HUES6 (cell line): ENCODE results near the gene TMEM95.

Experiments
- H3K27ac ChIP-seq: 2 replicates; pipeline ENCODE4 v1.7.0; 2013; ENCODE audit warnings: low read depth, mild to moderate bottlenecking, low read length, inconsistent platforms
- H3K27me3 ChIP-seq: 2 replicates; pipeline ENCODE4 v1.6.1; 2013; ENCODE audit warnings: low read length; ENCODE audit not compliant: control insufficient read depth, insufficient read depth
- H3K36me3 ChIP-seq: 2 replicates; pipeline ENCODE4 v1.6.1; 2013; ENCODE audit warnings: low read length; ENCODE audit not compliant: control insufficient read depth, insufficient read depth
- H3K4me1 ChIP-seq: 2 replicates; pipeline ENCODE4 v1.6.1; 2013; ENCODE audit warnings: low read length; ENCODE audit not compliant: control insufficient read depth, insufficient read depth
- H3K4me3 ChIP-seq: 2 replicates; pipeline ENCODE4 v1.5.1; 2013; ENCODE audit warnings: low read depth, low read length
- H3K9ac ChIP-seq: one replicate; pipeline ENCODE4 v1.6.1; 2013; ENCODE audit warnings: mild to moderate bottlenecking, low read length
- H3K9me3 ChIP-seq: 2 replicates; pipeline ENCODE4 v1.6.1; 2013; ENCODE audit warnings: low read depth, low read length; ENCODE audit not compliant: control insufficient read depth, insufficient read depth

The TMEM95 gene

DNA sequence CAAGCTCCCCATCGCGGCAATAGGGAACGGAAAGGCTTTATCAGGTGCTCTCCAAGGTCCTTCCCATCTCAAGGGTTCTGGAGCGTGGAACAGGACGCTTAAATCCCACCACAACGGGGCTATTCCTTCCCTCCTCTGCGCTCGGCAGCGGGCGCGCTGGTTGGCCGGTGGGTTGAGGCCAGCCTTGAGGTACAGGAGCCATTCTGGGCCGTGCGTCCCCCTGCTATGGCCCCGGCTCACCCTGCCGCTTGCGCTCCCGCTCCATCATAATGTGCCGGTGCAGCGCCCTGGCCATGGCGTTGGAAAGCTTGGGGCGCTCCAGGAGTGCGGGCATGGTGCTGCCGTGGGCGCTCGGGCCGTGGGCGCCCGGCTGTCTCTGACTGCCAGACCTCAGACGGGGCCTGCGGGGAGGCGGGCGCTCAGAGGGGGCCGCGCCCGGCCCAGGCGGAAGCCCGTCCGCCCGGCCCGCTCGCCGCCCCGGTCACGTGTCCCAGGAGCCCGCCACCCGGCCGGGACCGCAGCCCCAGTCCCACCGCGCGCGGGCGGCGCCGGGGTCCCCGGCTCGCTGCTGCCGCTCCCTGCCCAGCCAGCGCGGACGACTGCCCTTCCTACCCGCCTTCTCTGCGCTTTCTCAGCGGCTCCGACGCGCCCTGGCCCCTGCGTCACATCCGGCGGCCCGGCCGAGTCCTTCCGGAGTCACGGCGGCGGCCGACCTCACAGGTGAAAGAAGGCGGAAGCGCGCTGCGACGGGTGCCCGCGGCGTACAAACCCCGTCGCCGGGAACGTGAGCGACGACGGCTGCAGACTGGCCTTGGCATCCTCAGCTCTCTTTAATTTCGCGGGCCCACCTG lies 40.0 kb upstream of the TMEM95 start, which contains the start of gene GPS2:
Gene GPS2 (minus strand): TSS at position 642 of the 851 bp plus-strand sequence. CDS start 308 bp downstream, at position 334.
- no peaks in the 10 kb centered on the region for H3K9me3 ChIP-seq
- peak within 1 kb of the TSS; percentile 94 for H3K27ac ChIP-seq
- H3K4me1 ChIP-seq = peaks cover 14% of the 10 kb centered on the region
- H3K27me3 ChIP-seq = no peaks in the 10 kb centered on the region
- peak within 1 kb of the TSS; percentile 84 for H3K9ac ChIP-seq
- peak within 1 kb of the TSS; percentile 90 for H3K4me3 ChIP-seq
- peaks cover 74% of the 10 kb centered on the region for H3K36me3 ChIP-seq

DNA sequence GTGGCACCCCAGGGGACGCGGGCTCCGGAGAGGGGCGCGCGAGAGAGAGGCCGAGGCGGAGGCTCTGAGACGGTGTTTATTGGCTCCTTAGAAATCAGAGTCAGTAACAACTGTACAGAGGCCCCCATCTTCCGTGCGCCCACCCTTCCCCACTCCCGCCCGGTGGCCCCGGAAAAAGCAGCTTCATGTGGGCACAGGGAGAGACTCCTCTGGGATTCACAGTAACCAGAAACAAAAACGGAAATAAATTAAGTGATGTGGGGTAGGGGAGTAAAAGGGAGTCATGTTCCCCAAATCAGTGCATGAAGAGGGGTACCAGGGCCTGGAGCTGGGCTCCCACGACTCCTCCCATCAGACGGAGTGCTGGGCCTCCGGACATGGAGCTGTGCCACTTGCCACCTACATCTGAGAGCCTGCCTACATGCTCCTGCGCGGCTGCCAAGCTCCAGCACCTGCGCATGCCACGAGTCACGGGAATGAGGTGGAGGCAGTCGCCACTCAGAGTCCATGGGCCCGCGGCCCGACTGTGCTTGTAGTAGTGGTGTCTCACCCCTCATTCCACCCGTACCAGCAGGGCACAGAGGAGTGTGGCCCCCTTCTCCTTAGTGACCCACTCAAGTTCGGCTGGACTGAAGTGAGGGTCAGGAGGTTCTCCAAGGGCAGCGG lies 39.3 kb upstream of the TMEM95 start:
- H3K27ac ChIP-seq = peak overlapping the region; percentile 94
- peaks cover 14% of the 10 kb centered on the region for H3K4me1 ChIP-seq
- no peaks in the 10 kb centered on the region for H3K9me3 ChIP-seq
- H3K9ac ChIP-seq = peak overlapping the region; percentile 84
- no peaks in the 10 kb centered on the region for H3K27me3 ChIP-seq
- peaks cover 72% of the 10 kb centered on the region for H3K36me3 ChIP-seq
- peak overlapping the region; percentile 90 for H3K4me3 ChIP-seq

DNA sequence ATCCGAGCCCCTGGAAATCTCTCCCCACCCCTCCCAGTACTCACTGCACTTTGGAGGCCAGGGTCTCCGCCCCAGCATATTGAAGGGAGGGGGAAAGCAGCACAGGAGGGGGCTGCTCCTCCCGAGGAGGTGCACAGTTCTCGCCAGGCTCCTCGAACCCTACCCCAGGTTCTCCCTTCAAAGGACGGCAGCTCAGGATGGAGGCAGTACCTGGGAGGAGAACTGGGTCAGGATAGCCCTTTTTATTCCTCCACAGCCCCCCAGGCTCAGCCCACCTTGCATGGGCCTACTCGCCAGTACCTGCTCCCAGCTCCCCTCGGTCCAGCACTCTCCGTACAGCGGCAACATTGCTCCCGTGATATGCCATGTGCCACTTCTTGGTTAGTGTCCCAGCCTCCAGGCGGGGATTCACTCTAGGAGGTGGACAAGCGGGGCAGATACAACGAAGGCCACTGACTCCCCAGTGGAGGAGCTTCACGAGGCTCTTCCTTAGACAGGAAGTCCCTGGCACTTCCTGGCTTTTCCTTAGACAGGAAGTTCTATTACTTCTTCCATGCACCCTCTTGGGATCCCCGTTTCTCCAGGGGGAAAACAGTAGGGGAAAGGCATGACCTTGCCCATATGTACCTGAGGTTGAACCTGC lies 37.7 kb upstream of the TMEM95 start:
- Histone ChIP-seq H3K4me3 (no peak overlapping the region), H3K4me1 (peaks cover 14% of the 10 kb centered on the region), H3K27me3 (no peaks in the 10 kb centered on the region), H3K9me3 (no peaks in the 10 kb centered on the region), H3K36me3 (peaks cover 73% of the 10 kb centered on the region), H3K9ac (no peak overlapping the region), H3K27ac (no peak overlapping the region)

DNA sequence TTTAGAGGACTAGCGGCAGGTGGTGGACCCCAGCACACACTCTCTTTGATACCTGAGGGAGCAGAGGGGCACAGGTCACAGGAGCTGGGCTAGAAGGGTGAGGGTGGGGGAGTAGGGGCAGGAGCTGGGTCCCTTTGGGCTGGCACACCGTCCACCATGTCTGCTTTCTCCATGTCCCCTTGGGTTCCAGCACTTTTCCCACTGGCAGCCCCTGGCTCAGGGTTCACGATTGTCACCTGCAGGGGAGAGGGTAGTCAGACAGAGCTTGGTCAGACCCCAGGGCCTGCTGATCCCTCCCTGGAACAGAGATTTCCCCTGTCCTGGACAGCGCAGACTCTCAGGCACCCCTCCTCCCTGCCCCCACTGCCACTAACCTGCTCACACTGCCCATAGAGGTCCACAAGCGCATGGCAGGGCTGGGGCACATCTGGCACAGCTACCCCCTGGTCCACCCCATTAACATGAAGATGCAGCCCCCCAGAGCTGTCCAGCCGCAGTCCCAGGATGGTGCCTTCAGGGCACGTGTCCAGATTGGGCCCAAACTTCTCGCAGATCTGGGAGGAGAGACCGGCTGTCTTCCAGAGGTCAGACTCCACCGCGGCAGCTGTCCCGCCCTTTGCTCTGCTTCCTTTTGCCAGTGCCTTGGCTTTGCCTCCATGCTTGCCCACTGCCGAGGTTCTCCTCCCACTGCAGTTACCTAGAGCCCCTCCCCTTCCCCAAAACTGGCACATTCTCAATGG lies 36.7 kb upstream of the TMEM95 start:
- Histone ChIP-seq H3K9me3 (no peaks in the 10 kb centered on the region), H3K36me3 (peaks cover 73% of the 10 kb centered on the region), H3K4me3 (no peak overlapping the region), H3K27me3 (no peaks in the 10 kb centered on the region), H3K9ac (no peak overlapping the region), H3K27ac (no peak overlapping the region), H3K4me1 (peaks cover 14% of the 10 kb centered on the region)

DNA sequence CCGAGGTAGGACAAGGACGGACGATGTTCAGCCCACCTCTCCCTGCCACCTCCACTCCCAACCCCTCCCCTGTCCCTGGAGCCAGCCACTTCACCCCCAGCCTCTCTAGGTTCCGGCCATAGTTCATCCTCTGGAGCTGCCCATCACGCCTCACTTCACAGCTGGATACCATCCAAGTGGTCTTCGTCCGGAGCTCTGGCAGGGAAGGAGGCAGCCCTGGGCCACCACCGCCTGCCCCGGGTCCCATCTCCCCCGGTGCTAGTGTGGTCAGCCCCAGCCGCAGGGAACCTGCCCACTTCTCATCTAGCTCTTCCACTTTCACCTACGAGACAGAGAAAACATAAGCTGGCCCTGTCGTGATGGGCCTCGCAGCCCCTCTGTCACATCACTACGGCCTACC lies 33.5 kb upstream of the TMEM95 start:
- Histone ChIP-seq H3K4me3 (no peak overlapping the region), H3K27me3 (no peaks in the 10 kb centered on the region), H3K4me1 (no peaks in the 10 kb centered on the region), H3K9me3 (no peaks in the 10 kb centered on the region), H3K9ac (no peak overlapping the region), H3K27ac (no peak overlapping the region), H3K36me3 (peaks cover 83% of the 10 kb centered on the region)

DNA sequence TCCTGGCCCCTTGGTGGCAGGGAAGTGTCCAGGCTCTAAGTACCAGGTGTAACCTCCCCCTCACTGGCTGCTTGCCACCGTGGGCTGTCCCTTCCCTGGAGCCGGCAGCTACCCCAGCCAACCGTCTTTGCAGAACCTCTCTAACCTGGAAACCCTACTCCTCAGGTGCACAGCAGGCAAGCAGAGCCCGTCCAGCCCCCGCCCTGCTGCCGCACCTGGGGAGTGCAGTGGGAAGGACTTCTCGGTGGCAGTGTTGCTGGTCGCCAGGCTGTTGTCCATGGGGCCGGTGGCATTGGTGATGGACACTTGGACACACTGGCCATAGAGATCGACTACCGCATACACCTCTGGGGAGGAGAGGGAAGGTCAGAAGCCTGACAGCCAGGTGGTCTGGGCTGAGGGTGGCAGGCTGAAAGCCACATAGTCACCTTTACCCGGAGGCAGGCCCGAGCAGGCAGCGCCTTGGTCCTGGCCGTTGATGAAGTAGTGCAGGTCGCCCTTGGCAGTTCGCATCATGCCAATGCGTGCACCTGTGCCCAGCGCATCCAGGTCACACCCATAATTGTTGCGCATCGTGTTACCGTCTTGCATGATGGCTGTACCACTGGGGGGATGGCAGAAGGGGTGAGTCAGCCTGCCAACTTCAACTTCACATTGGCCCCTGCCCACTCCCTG lies 32.3 kb upstream of the TMEM95 start:
- Histone ChIP-seq H3K36me3 (peaks cover 80% of the 10 kb centered on the region), H3K27me3 (no peaks in the 10 kb centered on the region)

DNA sequence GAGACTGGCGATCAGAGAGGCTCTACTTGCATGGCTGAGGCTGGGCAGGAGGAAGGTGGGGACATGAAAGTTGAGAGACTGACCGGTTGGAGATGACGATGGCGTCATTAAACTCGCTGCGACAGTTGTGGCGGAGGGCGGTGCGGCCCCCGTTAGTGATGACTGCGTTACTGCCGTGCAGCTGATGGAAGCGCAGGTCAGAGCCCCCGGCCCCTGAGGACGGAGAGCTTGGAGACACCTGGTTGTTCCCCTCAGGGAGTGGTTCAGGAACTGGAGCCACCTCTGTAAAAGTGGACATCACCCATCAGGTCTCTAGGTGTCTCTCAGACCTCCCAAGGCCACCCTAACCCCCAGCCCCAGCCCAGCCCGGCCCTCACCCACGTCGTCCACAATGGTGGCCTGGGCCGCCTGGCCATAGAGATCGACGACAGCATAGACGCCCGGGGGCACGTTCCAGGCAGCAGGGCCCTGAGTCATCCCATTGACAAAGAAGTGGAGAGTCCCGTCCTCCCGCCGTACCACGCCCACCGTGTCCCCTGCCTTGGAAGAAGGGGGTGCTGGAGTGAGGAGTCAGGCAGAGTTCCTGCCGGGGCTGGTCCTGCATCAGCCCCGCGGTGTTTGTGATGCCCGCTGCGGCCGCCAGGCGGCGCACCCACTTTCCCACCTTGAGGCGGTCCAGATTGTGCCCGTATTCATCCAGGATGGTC lies 31.1 kb upstream of the TMEM95 start:
- peaks cover 68% of the 10 kb centered on the region for H3K36me3 ChIP-seq
- no peaks in the 10 kb centered on the region for H3K9me3 ChIP-seq
- H3K4me1 ChIP-seq = no peaks in the 10 kb centered on the region; the same call in 1 of the 2 replicates
- no peaks in the 10 kb centered on the region for H3K27me3 ChIP-seq
- H3K27ac ChIP-seq = no peak overlapping the region
- H3K9ac ChIP-seq = no peak overlapping the region
- H3K4me3 ChIP-seq = no peak overlapping the region

More for the DNA sequence above, 32.3 kb upstream of the TMEM95 start:
- H3K4me1 ChIP-seq = no peaks in the 10 kb centered on the region
- no peak overlapping the region for H3K9ac ChIP-seq
- H3K27ac ChIP-seq = no peak overlapping the region
- H3K4me3 ChIP-seq = no peak overlapping the region
- no peaks in the 10 kb centered on the region for H3K9me3 ChIP-seq

DNA sequence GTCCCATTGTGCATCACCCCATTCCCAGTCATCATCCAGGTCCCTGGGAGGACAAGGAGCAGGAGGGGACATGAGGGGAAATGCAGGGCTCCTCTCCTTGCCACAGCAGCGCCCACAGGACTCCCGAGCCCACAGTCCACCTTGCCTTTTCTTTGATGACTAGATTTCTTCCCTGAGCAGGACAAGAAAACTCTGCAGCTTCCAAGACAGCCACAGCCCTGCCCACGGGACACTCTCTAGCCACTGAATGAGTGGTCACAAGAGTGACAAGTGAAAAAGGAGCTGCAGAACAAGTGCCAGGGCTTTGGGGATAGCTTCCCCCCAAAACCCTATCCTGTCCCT lies 30.5 kb upstream of the TMEM95 start:
- H3K27me3 ChIP-seq = no peaks in the 10 kb centered on the region
- H3K4me1 ChIP-seq = no peaks in the 10 kb centered on the region; the same call in 1 of the 2 replicates
- no peaks in the 10 kb centered on the region for H3K9me3 ChIP-seq
- H3K9ac ChIP-seq = no peak overlapping the region
- H3K27ac ChIP-seq = no peak overlapping the region
- peaks cover 65% of the 10 kb centered on the region for H3K36me3 ChIP-seq
- no peak overlapping the region for H3K4me3 ChIP-seq

DNA sequence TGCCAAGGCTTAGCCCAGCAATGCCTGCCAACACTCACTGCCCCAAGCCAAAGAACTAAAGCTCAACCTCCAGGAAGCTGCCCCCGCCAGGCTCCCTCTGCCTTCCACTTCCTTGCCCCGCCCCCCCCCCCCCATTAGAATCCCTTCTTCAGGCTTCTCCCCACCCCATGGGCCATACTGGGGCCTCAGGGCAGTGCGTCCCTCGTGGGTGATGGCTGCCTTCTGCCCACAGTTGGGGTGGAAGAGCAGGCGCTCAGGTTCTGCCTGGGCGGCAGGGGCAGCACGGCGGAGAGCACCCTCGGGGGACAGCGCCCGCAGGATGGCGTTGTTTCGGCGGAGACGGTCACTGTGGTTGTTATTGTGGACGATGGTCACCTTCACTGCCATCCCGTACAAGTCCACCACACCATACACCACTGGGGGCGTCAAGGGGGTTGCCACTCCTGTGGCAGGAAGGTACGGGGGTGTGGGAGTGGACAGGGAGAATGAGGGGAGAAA lies 29.9 kb upstream of the TMEM95 start:
- H3K36me3 ChIP-seq = peaks cover 65% of the 10 kb centered on the region
- no peaks in the 10 kb centered on the region for H3K9me3 ChIP-seq
- H3K4me3 ChIP-seq = no peak overlapping the region
- H3K9ac ChIP-seq = no peak overlapping the region
- H3K27me3 ChIP-seq = no peaks in the 10 kb centered on the region
- no peak overlapping the region for H3K27ac ChIP-seq
- no peaks in the 10 kb centered on the region; the same call in 1 of the 2 replicates for H3K4me1 ChIP-seq

DNA sequence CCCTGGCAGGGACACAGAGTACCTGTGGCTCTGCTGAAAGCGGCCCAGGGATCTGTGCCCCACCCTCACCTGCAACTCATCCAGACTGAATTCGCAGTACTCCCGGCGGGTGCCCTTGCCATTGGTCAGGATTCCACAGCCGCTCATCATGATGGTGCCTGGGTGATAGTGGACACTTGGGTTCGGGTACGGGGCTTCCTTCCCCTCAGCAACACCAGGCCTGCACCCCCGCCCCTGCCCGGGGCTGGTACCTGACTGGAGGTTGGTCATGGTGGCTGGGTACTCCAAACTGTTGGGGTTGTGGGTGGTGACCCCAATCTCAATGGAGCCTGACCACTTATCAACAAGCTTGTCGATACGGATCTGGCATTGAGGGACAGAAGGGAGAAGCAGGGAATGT lies 28.8 kb upstream of the TMEM95 start:
- H3K4me3 ChIP-seq = no peak overlapping the region
- H3K9me3 ChIP-seq = no peaks in the 10 kb centered on the region
- H3K4me1 ChIP-seq = no peaks in the 10 kb centered on the region; the same call in 1 of the 2 replicates
- H3K27me3 ChIP-seq = no peaks in the 10 kb centered on the region
- no peak overlapping the region for H3K27ac ChIP-seq
- H3K36me3 ChIP-seq = peaks cover 55% of the 10 kb centered on the region
- H3K9ac ChIP-seq = no peak overlapping the region
